Adrenal gland (tissue), 12 donors: Measurements from ENCODE around the gene BCOR. TPM values are rescaled to one million over a fixed set of nuclear protein-coding genes. Genes with fewer than 3 reads are reported as not detected.
A peak's percentile ranks its signal among the peaks of the same experiment; 100 is the strongest.

Experiments used
- DNase-seq, 7 donors: peaks; one replicate each; pipeline ENCODE4 v3.0.0-alpha.2; 2019 to 2020
- H3K27ac ChIP-seq, 5 donors: fragments of 200-600 bp; sonication (generic) in 4 of 5; 1 replicate in 3 of 5; 2 replicates in 2 of 5; pipeline versions ENCODE4 v1.5.1 to v1.8.0; 2016 to 2020; ENCODE audit warnings: mild to moderate bottlenecking in 1 of 5
- H3K27me3 ChIP-seq: fragments of 200-600 bp; 2 replicates; pipeline ENCODE4 v1.8.0; 2021
- H3K36me3 ChIP-seq, 2 donors: fragments of 200-600 bp; replicated peaks in 1 of 2; 1 replicate in 1 of 2; 2 replicates in 1 of 2; pipeline versions ENCODE4 v1.5.1 to v1.8.0; 2018 to 2022
- H3K4me1 ChIP-seq, 2 donors: fragments of 200-600 bp; replicated peaks in 1 of 2; 1 replicate in 1 of 2; 2 replicates in 1 of 2; pipeline versions ENCODE4 v1.5.1 to v1.8.0; 2018 to 2021
- H3K4me3 ChIP-seq, 4 donors: fragments of 200-600 bp; sonication (generic) in 3 of 4; one replicate each; pipeline ENCODE4 v1.5.1; 2016 to 2018
- H3K9me3 ChIP-seq, 3 donors: fragments of 200-600 bp; sonication (generic) in 1 of 3; replicated peaks in 1 of 3; 1 replicate in 2 of 3; 2 replicates in 1 of 3; pipeline versions ENCODE4 v1.5.1 to v1.8.0; 2016 to 2021
- POLR2A ChIP-seq, 2 donors: fragments of 450-650 bp; IDR thresholded peaks; one replicate each; pipeline ENCODE4 v1.6.1; 2017; ENCODE audit warnings: antibody characterized with exemption in 2 of 2, mild to moderate bottlenecking in 2 of 2, moderate library complexity in 1 of 2
- WGBS, 4 donors: extraction: QIAGEN DNeasy Blood & Tissue Kit in 2 of 4; methylation state at CpG; one replicate each; pipeline versions ENCODE4 v1.1.5 to v1.1.7; 2013 to 2017; 5-methylcytosine and 5-hydroxymethylcytosine counted together
- intact Hi-C, 2 donors: fragments of 100-400 bp; cut with DNase I; formaldehyde crosslinking; loops; one replicate each; pipeline versions ENCODE4 v1.14.1 to v1.15.0; 2022 to 2023
- polyA plus RNA-seq, 3 donors: library from polyadenylated mRNA; stranded (reverse); fragments of 200-250 nt in 2 of 3; fragments of 350-450 nt in 1 of 3; fragmentation: Illumina TruSeq in 1 of 3; extraction: RNeasy Lipid Tissue Mini Kit (QIAGEN cat#74804) in 1 of 3; gene quantifications; one replicate each; pipeline ENCODE4 v1.2.3, GENCODE V29; 2013 to 2014
- total RNA-seq, 9 donors: library from RNA; depleted of rRNA in 4 of 9; stranded (reverse); fragments of >200 nt in 4 of 9; fragments of 120-200 nt in 1 of 9; fragmentation: NEBNext Ultra II Directional in 1 of 9; extraction: Animal tissue kit (Norgen Biotek cat#: 25700) in 1 of 9; gene quantifications; one replicate each; pipeline versions ENCODE4 v1.1.0 to v1.2.4, GENCODE V29; 2013 to 2023
- TF ChIP-seq, protein P1 (sequence below), 6 experiments: fragments of 450-650 bp in 4 of 6; fragments of 200-600 bp in 2 of 6; sonication (generic) in 1 of 6; IDR thresholded peaks; 1 replicate in 5 of 6; 2 replicates in 1 of 6; pipeline versions ENCODE4 v1.5.1 to v1.8.0; 2016 to 2021; ENCODE audit warnings: antibody characterized with exemption in 6 of 6, mild to moderate bottlenecking in 2 of 6, moderate library complexity in 1 of 6
- donor health status: healthy with polysubstance abuse.
- donor health status: Bipolar disorder and iron deficiency.
- donor health status: DM: yes; HTN: yes; CAD: no.
- donor health status: DM: no; HTN: no; CAD: no.
- donor health status: DM: no; HTN: no; CAD: no.
- donor health status: DM: yes; HTN: yes; CAD: no.

Gene BCOR
- total and polyA plus RNA-seq, 12 donors, result 13.7 to 42.9 (median 29.0) TPM

DNA sequence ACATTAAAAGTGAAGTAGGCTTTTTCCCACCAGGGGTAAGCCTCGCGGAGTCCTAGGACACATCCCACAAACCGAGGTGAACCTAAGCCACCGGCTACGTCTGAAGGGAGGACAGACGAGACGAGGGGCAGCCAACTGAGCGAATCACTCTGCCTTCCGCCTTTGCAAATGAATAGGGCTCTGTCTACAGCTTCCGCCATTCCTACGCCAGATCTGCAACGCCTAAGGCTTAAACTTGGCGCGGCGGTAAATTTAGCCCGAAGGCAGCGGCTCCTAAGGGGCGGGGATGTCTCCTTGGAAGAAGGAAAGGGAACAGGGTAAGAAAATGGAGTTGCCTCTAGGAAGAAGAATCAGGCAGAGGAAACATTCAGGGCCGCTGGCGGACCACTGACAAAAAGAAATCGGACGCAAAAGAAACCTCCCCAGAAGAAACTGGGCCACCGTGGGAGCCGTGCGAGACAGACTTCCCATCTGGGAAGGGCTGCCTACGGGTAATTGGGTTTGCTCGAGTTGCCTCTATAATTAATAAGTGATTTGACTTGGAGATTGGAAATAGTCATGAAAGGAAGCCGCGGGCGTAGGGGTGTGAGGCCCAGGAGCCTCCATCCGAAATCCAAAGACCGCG lies 90.5 kb downstream of the BCOR start:
- Histone ChIP-seq H3K4me1 (peaks cover 0 to 3% of the 10 kb centered on the region in 2 donors), H3K27ac (no peak overlapping the region), H3K36me3 (no peaks in the 10 kb centered on the region), H3K4me3 (no peak overlapping the region), H3K9me3 (no peaks in the 10 kb centered on the region), H3K27me3 (peaks cover 69% of the 10 kb centered on the region)
- intact Hi-C loops, result loop anchor here in 1 of 2 donors (10.0 kb wide), 1 partner anchor 162 kb away; no protein-coding TSS in a partner anchor
- DNase-seq, result no peak
- TF ChIP-seq, protein P1, sequence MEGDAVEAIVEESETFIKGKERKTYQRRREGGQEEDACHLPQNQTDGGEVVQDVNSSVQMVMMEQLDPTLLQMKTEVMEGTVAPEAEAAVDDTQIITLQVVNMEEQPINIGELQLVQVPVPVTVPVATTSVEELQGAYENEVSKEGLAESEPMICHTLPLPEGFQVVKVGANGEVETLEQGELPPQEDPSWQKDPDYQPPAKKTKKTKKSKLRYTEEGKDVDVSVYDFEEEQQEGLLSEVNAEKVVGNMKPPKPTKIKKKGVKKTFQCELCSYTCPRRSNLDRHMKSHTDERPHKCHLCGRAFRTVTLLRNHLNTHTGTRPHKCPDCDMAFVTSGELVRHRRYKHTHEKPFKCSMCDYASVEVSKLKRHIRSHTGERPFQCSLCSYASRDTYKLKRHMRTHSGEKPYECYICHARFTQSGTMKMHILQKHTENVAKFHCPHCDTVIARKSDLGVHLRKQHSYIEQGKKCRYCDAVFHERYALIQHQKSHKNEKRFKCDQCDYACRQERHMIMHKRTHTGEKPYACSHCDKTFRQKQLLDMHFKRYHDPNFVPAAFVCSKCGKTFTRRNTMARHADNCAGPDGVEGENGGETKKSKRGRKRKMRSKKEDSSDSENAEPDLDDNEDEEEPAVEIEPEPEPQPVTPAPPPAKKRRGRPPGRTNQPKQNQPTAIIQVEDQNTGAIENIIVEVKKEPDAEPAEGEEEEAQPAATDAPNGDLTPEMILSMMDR (IDR thresholded peaks at IDR 0.05), result no peak
- TF ChIP-seq POLR2A (IDR thresholded peaks at IDR 0.05), result no peak
- WGBS, 4 donors, result 55 to 90% (median 80%) methylated on average over 33 of the region's 33 CpGs

DNA sequence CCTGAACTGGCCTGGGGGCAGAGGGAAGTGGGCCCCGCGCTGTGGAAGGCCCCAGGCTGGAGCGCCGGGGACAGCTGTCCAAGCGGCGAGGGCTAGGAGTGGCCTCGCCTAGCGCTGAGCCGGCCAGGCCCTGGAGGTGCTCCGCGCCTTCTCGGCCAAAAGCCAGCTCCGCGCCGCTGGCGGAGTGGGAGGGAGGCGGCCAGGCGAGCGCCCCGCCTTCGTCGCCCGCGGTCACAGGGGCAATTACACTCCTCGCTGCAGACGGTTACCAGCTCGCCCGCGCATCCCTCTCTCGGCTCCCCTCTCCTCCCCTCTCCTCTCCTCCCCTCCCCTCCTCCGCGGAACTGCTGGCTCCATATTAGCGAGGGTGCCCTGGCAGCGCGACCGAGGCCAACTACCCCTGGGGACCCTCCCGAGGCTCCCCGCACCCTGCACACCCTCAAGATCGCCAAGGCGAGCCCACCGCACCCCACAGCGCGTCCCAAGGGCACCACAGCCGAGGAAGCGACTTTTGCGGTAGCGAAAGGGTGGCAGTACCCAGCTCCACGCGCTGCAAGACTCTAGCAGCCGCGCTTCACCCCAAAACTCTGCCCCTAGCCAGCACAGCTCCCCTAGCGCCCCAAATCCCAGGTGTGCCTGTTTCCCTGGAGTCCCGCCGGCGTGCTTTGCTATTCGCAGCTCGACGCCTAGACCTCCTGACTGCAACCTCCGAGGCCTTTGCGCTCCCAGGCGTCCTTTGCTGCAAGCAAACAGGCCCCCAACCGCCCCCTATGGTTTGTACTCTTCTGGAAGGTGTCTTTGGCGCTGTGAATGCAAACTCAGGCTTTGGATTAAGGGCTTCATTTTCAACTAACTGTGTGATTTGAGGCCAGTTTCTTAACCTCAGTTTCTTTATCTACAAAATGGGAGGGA lies 91.4 kb downstream of the BCOR start:
- peaks cover 60% of the 10 kb centered on the region for H3K27me3 ChIP-seq
- DNase-seq, result peak in 6 of 7 donors; percentile 32 to 62 (median 36)
- H3K27ac ChIP-seq, result no peak overlapping the region
- H3K4me3 ChIP-seq, result no peak overlapping the region
- WGBS, 4 donors, result 27 to 85% (median 49%) methylated on average over 3 to 62 of the region's 63 CpGs
- no peaks in the 10 kb centered on the region for H3K4me1 ChIP-seq
- no peak for TF ChIP-seq POLR2A (IDR thresholded peaks at IDR 0.05)
- TF ChIP-seq, protein P1 (IDR thresholded peaks at IDR 0.05), result no peak
- no peaks in the 10 kb centered on the region for H3K9me3 ChIP-seq
- intact Hi-C loops, result loop anchor here in 1 of 2 donors (10.0 kb wide), 1 partner anchor 162 kb away; no protein-coding TSS in a partner anchor
- H3K36me3 ChIP-seq, result no peaks in the 10 kb centered on the region

DNA sequence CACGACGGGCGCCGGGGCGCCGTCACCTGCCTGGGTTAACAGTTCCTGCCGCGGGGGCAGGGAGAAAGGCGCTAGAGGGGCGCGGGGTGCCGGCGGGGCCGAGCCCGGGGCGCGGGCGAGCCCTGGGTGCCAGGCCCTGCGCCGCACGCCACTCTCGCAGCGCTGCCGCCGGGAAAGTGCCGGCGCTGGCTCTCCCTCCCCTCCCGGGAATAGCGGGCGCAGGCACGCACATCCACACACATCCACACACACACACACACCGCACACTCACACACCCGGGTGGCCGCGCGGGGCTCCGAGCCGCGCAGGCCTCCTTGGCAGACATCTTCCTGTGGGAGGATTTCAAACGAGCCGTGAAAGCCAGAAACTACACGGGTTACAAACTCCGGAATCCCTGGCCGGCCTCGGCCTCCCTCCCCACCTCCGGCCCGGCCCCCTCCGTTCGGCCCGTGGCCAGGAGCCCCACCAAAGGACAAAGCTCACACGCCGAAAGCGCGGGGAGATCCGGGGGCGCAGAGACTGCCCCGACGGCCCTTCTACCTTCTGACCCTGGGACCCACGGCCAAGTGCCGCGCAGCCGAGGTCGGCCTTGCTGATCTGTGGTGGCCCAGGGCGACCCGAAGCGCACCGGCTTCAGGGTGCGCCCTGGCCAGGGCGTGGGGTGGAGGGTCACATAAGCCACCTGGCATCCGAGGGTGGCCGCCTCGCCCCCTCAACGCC lies 92.3 kb downstream of the BCOR start:
- no peaks in the 10 kb centered on the region for H3K4me1 ChIP-seq
- no peak overlapping the region for H3K4me3 ChIP-seq
- no peak overlapping the region for H3K27ac ChIP-seq
- TF ChIP-seq POLR2A (IDR thresholded peaks at IDR 0.05), result no peak
- TF ChIP-seq, protein P1 (IDR thresholded peaks at IDR 0.05), result no peak
- intact Hi-C loops, result loop anchor here in 1 of 2 donors (10.0 kb wide), 1 partner anchor 161 kb away; no protein-coding TSS in a partner anchor
- no peaks in the 10 kb centered on the region for H3K36me3 ChIP-seq
- 17 to 48% (median 31%) methylated on average over 9 to 68 of the region's 73 CpGs for WGBS, 4 donors
- H3K9me3 ChIP-seq, result no peaks in the 10 kb centered on the region
- no peak for DNase-seq
- H3K27me3 ChIP-seq, result peaks cover 56% of the 10 kb centered on the region

DNA sequence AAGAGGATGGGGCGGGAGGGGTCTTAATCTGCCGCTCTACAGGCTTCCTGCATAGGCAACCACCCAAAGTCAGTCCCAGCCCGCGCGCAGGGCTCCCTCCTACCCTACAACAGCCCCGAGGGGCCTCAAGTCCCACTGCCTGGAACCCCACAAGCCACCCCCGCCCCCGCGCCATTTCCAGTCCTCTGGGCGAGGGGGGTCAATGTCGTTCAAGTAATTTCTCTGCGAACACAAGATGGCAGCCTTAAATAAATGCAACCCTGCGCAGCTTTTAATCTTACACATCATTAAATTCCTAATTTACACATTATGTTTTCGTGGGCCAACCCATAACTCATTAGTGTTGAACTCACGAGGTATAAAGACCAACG lies 92.9 kb downstream of the BCOR start:
- no peak overlapping the region for H3K27ac ChIP-seq
- H3K36me3 ChIP-seq, result no peaks in the 10 kb centered on the region
- no peak overlapping the region for H3K4me3 ChIP-seq
- intact Hi-C loops, result loop anchor here in 1 of 2 donors (10.0 kb wide), 1 partner anchor 160 kb away; no protein-coding TSS in a partner anchor
- 44 to 75% (median 64%) methylated on average over 11 to 16 of the region's 16 CpGs for WGBS, 4 donors
- TF ChIP-seq, protein P1 (IDR thresholded peaks at IDR 0.05), result no peak
- TF ChIP-seq POLR2A (IDR thresholded peaks at IDR 0.05), result no peak
- no peaks in the 10 kb centered on the region for H3K9me3 ChIP-seq
- peaks cover 58% of the 10 kb centered on the region for H3K27me3 ChIP-seq
- no peak for DNase-seq
- H3K4me1 ChIP-seq, result no peaks in the 10 kb centered on the region
